HG03196 (cell line): ENCODE data around the gene RASD1.
"Not testable (repeated sequence)": the region's sequence is repeated elsewhere in the genome, so short reads cannot be mapped to it uniquely, and the experiment has no call there.

Experiments
- ATAC-seq: cut with Tn5 transposase; IDR thresholded peaks from one replicate; pipeline ENCODE4 v1.9.1; 2021; ENCODE audit not compliant: unreplicated experiment

Gene RASD1

GRCh38 chr17:17472333-17472920 lies 23.8 kb downstream of the RASD1 start:
- no peak for ATAC-seq

- ATAC-seq = no peak
Measured at GRCh38 chr17:17469996-17470395, 26.2 kb downstream of the RASD1 start.

- ATAC-seq = no peak
Measured at GRCh38 chr17:17469358-17469757, 26.8 kb downstream of the RASD1 start.

- ATAC-seq = no peak
Measured at GRCh38 chr17:17468217-17469010, 27.8 kb downstream of the RASD1 start.

- no peak for ATAC-seq
Measured at GRCh38 chr17:17467720-17468119, 28.5 kb downstream of the RASD1 start.

GRCh38 chr17:17467016-17467415 lies 29.2 kb downstream of the RASD1 start:
- ATAC-seq = no peak

- no peak for ATAC-seq
Measured at GRCh38 chr17:17466511-17466910, 29.7 kb downstream of the RASD1 start.

- ATAC-seq = not testable (repeated sequence)
Measured at GRCh38 chr17:17465878-17466277, 30.3 kb downstream of the RASD1 start.

GRCh38 chr17:17463821-17464220 lies 32.4 kb downstream of the RASD1 start:
- ATAC-seq = no peak

- ATAC-seq = no peak
Measured at GRCh38 chr17:17462048-17462824, 34.0 kb downstream of the RASD1 start.

- ATAC-seq = no peak
Measured at GRCh38 chr17:17460038-17460437, 36.2 kb downstream of the RASD1 start.

- ATAC-seq = no peak
Measured at GRCh38 chr17:17457680-17458079, 38.5 kb downstream of the RASD1 start.

GRCh38 chr17:17456251-17456650 lies 39.9 kb downstream of the RASD1 start:
- no peak for ATAC-seq

GRCh38 chr17:17455173-17455572 lies 41.0 kb downstream of the RASD1 start:
- no peak for ATAC-seq

GRCh38 chr17:17454700-17455099 lies 41.5 kb downstream of the RASD1 start:
- ATAC-seq = not testable (repeated sequence)

GRCh38 chr17:17454276-17454675 lies 41.9 kb downstream of the RASD1 start:
- ATAC-seq = no peak

GRCh38 chr17:17453088-17453487 lies 43.1 kb downstream of the RASD1 start:
- ATAC-seq = no peak

GRCh38 chr17:17448723-17449122 lies 47.5 kb downstream of the RASD1 start:
- ATAC-seq = no peak

- no peak for ATAC-seq
Measured at GRCh38 chr17:17448076-17448475, 48.1 kb downstream of the RASD1 start.

- no peak for ATAC-seq
Measured at GRCh38 chr17:17447264-17447663, 48.9 kb downstream of the RASD1 start.

GRCh38 chr17:17446666-17447155 lies 49.5 kb downstream of the RASD1 start:
- no peak for ATAC-seq
